ENCODE measurements around the gene NXN.
"Not testable (repeated sequence)": the region's sequence is repeated elsewhere in the genome, so short reads cannot be mapped to it uniquely, and the experiment has no call there.

The NXN gene

GRCh38 chr17:791829-792228, 187.7 kb downstream of the NXN start:
- no peak for DNase-seq (ENCODE audit: extremely low spot score, insufficient read length, low read depth)
- no peak for FAIRE-seq

GRCh38 chr17:790874-791247, 188.7 kb downstream of the NXN start:
- FAIRE-seq; DNase-seq (ENCODE audit: extremely low spot score, insufficient read length, low read depth): not testable (repeated sequence)

GRCh38 chr17:789931-790873, 189.4 kb downstream of the NXN start:
- FAIRE-seq; DNase-seq (ENCODE audit: extremely low spot score, insufficient read length, low read depth): not testable (repeated sequence)

GRCh38 chr17:789160-789840, 190.3 kb downstream of the NXN start:
- no peak for FAIRE-seq
- no peak for DNase-seq (ENCODE audit: extremely low spot score, insufficient read length, low read depth)

- FAIRE-seq: no peak
- DNase-seq (ENCODE audit: extremely low spot score, insufficient read length, low read depth): no peak
Measured at GRCh38 chr17:788551-788950, 191.0 kb downstream of the NXN start.

- no peak for DNase-seq (ENCODE audit: extremely low spot score, insufficient read length, low read depth)
- no peak for FAIRE-seq
Measured at GRCh38 chr17:787641-788221, 191.8 kb downstream of the NXN start.

- FAIRE-seq: not testable (repeated sequence)
Measured at GRCh38 chr17:785901-786300, 193.7 kb downstream of the NXN start.

GRCh38 chr17:784143-784542, 195.4 kb downstream of the NXN start:
- FAIRE-seq (no peak), DNase-seq (ENCODE audit: extremely low spot score, insufficient read length, low read depth) (no peak)

More at GRCh38 chr17:785901-786300, 193.7 kb downstream of the NXN start:
- DNase-seq (ENCODE audit: extremely low spot score, insufficient read length, low read depth): not testable (repeated sequence)

- FAIRE-seq (peak; percentile 90), DNase-seq (ENCODE audit: extremely low spot score, insufficient read length, low read depth) (peak; percentile 95)
Measured at GRCh38 chr17:781805-782731, 197.5 kb downstream of the NXN start, which contains the start of the genes GLOD4 and MRM3. Gene GLOD4 (minus strand): TSS chr17:782280. CDS start chr17:782255, 25 bp downstream. Gene MRM3 (plus strand): TSS chr17:782353. CDS start chr17:782379, 26 bp downstream.

GRCh38 chr17:778096-778495, 201.5 kb downstream of the NXN start:
- FAIRE-seq (no peak), DNase-seq (ENCODE audit: extremely low spot score, insufficient read length, low read depth) (no peak)

GRCh38 chr17:774313-774584, 205.3 kb downstream of the NXN start:
- FAIRE-seq (no peak), DNase-seq (ENCODE audit: extremely low spot score, insufficient read length, low read depth) (no peak)

- no peak for DNase-seq (ENCODE audit: extremely low spot score, insufficient read length, low read depth)
- peak; percentile 52 for FAIRE-seq
Measured at GRCh38 chr17:773467-774312, 205.9 kb downstream of the NXN start.

- FAIRE-seq: no peak
- no peak for DNase-seq (ENCODE audit: extremely low spot score, insufficient read length, low read depth)
Measured at GRCh38 chr17:773016-773415, 206.6 kb downstream of the NXN start.

- no peak for FAIRE-seq
Measured at GRCh38 chr17:767076-767475, 212.5 kb downstream of the NXN start.

GRCh38 chr17:760371-760770, 219.2 kb downstream of the NXN start:
- DNase-seq (ENCODE audit: extremely low spot score, insufficient read length, low read depth) (no peak), FAIRE-seq (no peak)

More at GRCh38 chr17:767076-767475, 212.5 kb downstream of the NXN start:
- no peak for DNase-seq (ENCODE audit: extremely low spot score, insufficient read length, low read depth)

GRCh38 chr17:759964-760363, 219.6 kb downstream of the NXN start:
- DNase-seq (ENCODE audit: extremely low spot score, insufficient read length, low read depth): no peak
- FAIRE-seq: no peak

GRCh38 chr17:756010-756567, 223.5 kb downstream of the NXN start:
- not testable (repeated sequence) for FAIRE-seq; DNase-seq (ENCODE audit: extremely low spot score, insufficient read length, low read depth)

- not testable (repeated sequence) for DNase-seq (ENCODE audit: extremely low spot score, insufficient read length, low read depth); FAIRE-seq
Measured at GRCh38 chr17:755319-755961, 224.1 kb downstream of the NXN start.

All from GM18507 (cell line).